Neutrophil (primary cell): ENCODE results near the gene TRABD2A.

Source experiments
- H3K27ac ChIP-seq: fragments of 200-600 bp; sonication (generic); 2 replicates; pipeline ENCODE4 v1.5.1; 2016; ENCODE audit warnings: mild to moderate bottlenecking, moderate library complexity
- H3K27me3 ChIP-seq: fragments of 200-600 bp; sonication (generic); 2 replicates; pipeline ENCODE4 v1.6.0; 2016; ENCODE audit warnings: mild to moderate bottlenecking
- H3K36me3 ChIP-seq: fragments of 200-600 bp; sonication (generic); 2 replicates; pipeline ENCODE4 v1.5.1; 2017
- H3K4me1 ChIP-seq, 2 experiments: fragments of 200-600 bp in 1 of 2; sonication (generic) in 1 of 2; 1 replicate in 1 of 2; 2 replicates in 1 of 2; pipeline versions ENCODE4 v1.5.1 to v1.6.1; 2013 to 2016; ENCODE audit warnings: low read depth in 1 of 2, low read length in 1 of 2, mild to moderate bottlenecking in 1 of 2, moderate library complexity in 1 of 2; ENCODE audit not compliant: control insufficient read depth in 1 of 2, insufficient read depth in 1 of 2
- H3K4me3 ChIP-seq, 2 experiments: fragments of 200-600 bp in 1 of 2; sonication (generic) in 1 of 2; 1 replicate in 1 of 2; 2 replicates in 1 of 2; pipeline ENCODE4 v1.5.1; 2013 to 2016; ENCODE audit warnings: low read depth in 1 of 2, low read length in 1 of 2, mild to moderate bottlenecking in 1 of 2, moderate library complexity in 1 of 2
- H3K9me3 ChIP-seq: fragments of 200-600 bp; sonication (generic); 2 replicates; pipeline ENCODE4 v1.5.1; 2016
- TF ChIP-seq, protein P1 (sequence below): fragments of 200-600 bp; sonication (generic); IDR thresholded peaks from 2 replicates; pipeline ENCODE4 v1.5.1; 2016; ENCODE audit warnings: antibody characterized with exemption

The TRABD2A gene

DNA sequence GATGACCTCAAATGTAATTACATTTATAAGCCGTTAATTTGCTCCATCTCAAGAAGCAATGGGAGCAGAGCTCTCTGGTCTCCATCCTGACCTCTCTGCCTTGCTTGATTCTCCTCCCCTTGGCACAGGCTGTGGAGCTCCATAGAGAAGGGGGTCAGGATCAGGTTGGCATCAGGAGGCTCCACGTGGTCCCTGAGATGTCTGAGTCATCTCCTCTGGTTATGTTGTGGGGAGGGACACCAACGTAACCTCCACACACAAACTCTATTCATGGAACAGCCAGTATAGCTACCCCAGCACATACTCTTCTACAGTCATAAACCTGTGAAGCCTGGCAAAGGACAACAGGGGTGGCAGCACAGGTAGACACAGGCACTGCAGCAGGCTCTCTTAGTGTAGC is 29.0 kb downstream of the TRABD2A start:
- Histone ChIP-seq H3K9me3 (no peaks in the 10 kb centered on the region), H3K36me3 (no peaks in the 10 kb centered on the region), H3K27me3 (peaks cover 12% of the 10 kb centered on the region), H3K27ac (no peak overlapping the region), H3K4me1 (no peaks in the 10 kb centered on the region), H3K4me3 (no peak overlapping the region)
- TF ChIP-seq, protein P1, sequence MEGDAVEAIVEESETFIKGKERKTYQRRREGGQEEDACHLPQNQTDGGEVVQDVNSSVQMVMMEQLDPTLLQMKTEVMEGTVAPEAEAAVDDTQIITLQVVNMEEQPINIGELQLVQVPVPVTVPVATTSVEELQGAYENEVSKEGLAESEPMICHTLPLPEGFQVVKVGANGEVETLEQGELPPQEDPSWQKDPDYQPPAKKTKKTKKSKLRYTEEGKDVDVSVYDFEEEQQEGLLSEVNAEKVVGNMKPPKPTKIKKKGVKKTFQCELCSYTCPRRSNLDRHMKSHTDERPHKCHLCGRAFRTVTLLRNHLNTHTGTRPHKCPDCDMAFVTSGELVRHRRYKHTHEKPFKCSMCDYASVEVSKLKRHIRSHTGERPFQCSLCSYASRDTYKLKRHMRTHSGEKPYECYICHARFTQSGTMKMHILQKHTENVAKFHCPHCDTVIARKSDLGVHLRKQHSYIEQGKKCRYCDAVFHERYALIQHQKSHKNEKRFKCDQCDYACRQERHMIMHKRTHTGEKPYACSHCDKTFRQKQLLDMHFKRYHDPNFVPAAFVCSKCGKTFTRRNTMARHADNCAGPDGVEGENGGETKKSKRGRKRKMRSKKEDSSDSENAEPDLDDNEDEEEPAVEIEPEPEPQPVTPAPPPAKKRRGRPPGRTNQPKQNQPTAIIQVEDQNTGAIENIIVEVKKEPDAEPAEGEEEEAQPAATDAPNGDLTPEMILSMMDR: no peak

DNA sequence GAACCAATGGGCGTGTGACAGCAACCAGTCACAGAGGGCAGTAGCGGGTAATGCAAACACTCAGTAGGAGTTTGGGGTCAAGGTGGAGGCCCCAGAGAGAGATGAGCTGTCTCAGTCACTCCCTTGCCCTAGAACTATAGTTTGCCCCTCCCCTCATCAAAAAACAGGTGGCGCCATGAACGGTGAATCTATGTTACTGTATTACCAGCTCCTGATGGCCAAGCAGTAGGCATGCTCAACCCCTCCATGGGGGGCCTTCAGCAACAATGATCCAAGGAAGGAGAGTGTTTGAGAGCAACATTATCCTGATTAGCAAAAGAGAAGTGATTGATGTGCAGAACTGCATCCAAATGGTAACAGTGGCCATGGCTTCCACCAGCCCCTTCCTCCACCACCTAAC is 30.4 kb downstream of the TRABD2A start:
- Histone ChIP-seq H3K27me3 (peaks cover 21% of the 10 kb centered on the region), H3K9me3 (no peaks in the 10 kb centered on the region), H3K4me1 (no peaks in the 10 kb centered on the region), H3K36me3 (no peaks in the 10 kb centered on the region), H3K27ac (no peak overlapping the region), H3K4me3 (no peak overlapping the region)
- TF ChIP-seq, protein P1: no peak

GRCh38 chr2:84849271-84849952 is 31.5 kb downstream of the TRABD2A start:
- Histone ChIP-seq H3K4me3 (no peak overlapping the region), H3K4me1 (no peaks in the 10 kb centered on the region), H3K27ac (no peak overlapping the region), H3K36me3 (no peaks in the 10 kb centered on the region), H3K9me3 (no peaks in the 10 kb centered on the region), H3K27me3 (peaks cover 21% of the 10 kb centered on the region)
- TF ChIP-seq, protein P1: no peak

DNA sequence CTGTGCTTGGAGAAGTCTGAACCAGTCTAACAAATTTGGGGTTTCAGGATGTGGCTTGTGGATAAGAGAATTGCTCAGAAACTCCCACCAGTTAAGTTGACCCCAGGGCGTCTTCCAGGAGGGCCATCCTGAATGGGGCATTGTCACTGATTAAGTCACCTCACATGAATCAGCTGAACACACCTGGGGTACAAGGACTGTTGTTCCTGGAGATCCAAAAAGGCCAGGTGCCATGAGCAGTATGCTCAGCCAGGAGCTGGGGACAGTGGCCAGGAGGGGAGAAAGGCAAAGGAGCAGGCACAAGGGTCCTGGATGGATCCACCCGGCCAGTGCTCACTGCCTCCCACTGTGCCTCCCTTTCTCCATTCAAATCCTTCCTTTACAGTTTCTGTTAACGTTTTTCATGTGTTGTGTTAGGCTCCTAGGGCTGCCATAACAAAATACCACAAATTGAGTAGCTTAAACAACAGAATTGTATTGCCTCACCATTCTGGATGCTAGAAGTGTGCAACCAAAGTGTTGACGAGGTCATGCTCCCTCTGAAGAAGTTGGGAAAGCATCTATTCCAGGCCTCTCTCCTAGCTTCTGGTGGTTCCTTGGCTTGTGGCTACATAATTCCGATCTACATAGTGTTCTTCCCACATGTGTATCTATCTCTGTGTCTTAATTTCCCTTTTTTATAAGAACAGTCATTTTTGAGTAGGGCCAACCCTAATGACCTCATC is 33.4 kb downstream of the TRABD2A start:
- Histone ChIP-seq H3K27ac (no peak overlapping the region), H3K27me3 (peaks cover 32% of the 10 kb centered on the region), H3K36me3 (no peaks in the 10 kb centered on the region), H3K4me1 (no peaks in the 10 kb centered on the region), H3K4me3 (no peak overlapping the region), H3K9me3 (no peaks in the 10 kb centered on the region)
- TF ChIP-seq, protein P1: no peak

GRCh38 chr2:84846741-84847142 is 34.1 kb downstream of the TRABD2A start:
- H3K27ac ChIP-seq: no peak overlapping the region
- H3K27me3 ChIP-seq: peaks cover 35% of the 10 kb centered on the region
- H3K4me3 ChIP-seq: no peak overlapping the region
- TF ChIP-seq, protein P1: no peak
- H3K36me3 ChIP-seq: no peaks in the 10 kb centered on the region
- no peaks in the 10 kb centered on the region for H3K4me1 ChIP-seq
- H3K9me3 ChIP-seq: no peaks in the 10 kb centered on the region
